SU-DHL-6 (cell line): Measurements from ENCODE around the gene PTPRQ.

Source experiments
- H2AFZ ChIP-seq: fragments of 200-600 bp; sonication (generic); 2 replicates; pipeline ENCODE4 v1.6.1; 2014; ENCODE audit warnings: low read depth, mild to moderate bottlenecking, moderate library complexity, mixed read lengths, antibody characterized with exemption, low read length; ENCODE audit not compliant: severe bottlenecking
- H3F3A ChIP-seq: fragments of 200-600 bp; shearing (Covaris generic); 2 replicates; pipeline ENCODE4 v1.6.0; 2016; ENCODE audit warnings: antibody characterized with exemption, mild to moderate bottlenecking; ENCODE audit not compliant: insufficient read depth
- H3K27ac ChIP-seq: fragments of 200-600 bp; sonication (generic); 2 replicates; pipeline ENCODE4 v1.5.1; 2016; ENCODE audit warnings: low read depth, mild to moderate bottlenecking, low read length, moderate library complexity, mixed read lengths
- H3K27me3 ChIP-seq: fragments of 200-600 bp; sonication (generic), shearing (Covaris generic); 2 replicates; pipeline ENCODE4 v1.6.0; 2014; ENCODE audit warnings: mild to moderate bottlenecking, low read length
- H3K36me3 ChIP-seq: fragments of 200-600 bp; sonication (generic); 2 replicates; pipeline ENCODE4 v1.6.1; 2014; ENCODE audit warnings: mild to moderate bottlenecking, low read length, mixed read lengths
- H3K4me2 ChIP-seq: fragments of 300-600, 200-600 bp; shearing (Covaris generic), sonication (generic); 2 replicates; pipeline ENCODE4 v1.6.0; 2014; ENCODE audit warnings: low read length, low read depth, mild to moderate bottlenecking; ENCODE audit not compliant: poor library complexity, severe bottlenecking
- H3K4me3 ChIP-seq: fragments of 200-600 bp; sonication (generic); 2 replicates; pipeline ENCODE4 v1.5.1; 2014; ENCODE audit warnings: antibody characterized with exemption, low read length, mild to moderate bottlenecking, mixed read lengths; ENCODE audit not compliant: insufficient read depth, poor library complexity, severe bottlenecking
- H3K79me2 ChIP-seq: fragments of 200-600 bp; sonication (generic); 2 replicates; pipeline ENCODE4 v1.6.1; 2014; ENCODE audit warnings: mild to moderate bottlenecking, low read length, moderate library complexity; ENCODE audit not compliant: insufficient read depth
- H3K9ac ChIP-seq: fragments of 200-600 bp; sonication (generic); 2 replicates; pipeline ENCODE4 v1.7.0; 2014; ENCODE audit warnings: mild to moderate bottlenecking, low read length
- H3K9me2 ChIP-seq: fragments of 200-600 bp; sonication (generic); replicated peaks from 2 replicates; pipeline ENCODE4 v1.6.1; 2014; ENCODE audit warnings: low read length; ENCODE audit not compliant: insufficient read depth
- H3K9me3 ChIP-seq: fragments of 200-600 bp; sonication (generic); 2 replicates; pipeline ENCODE4 v1.6.1; 2014; ENCODE audit warnings: low read length, mixed read lengths; ENCODE audit not compliant: insufficient read depth
- H4K20me1 ChIP-seq: fragments of 200-600 bp; sonication (generic); 2 replicates; pipeline ENCODE4 v1.6.1; 2014; ENCODE audit warnings: low read depth, mild to moderate bottlenecking, antibody characterized with exemption, low read length, moderate library complexity, mixed read lengths
- CTCF ChIP-seq: fragments of 200-600 bp; sonication (generic); IDR thresholded peaks from one replicate; pipeline ENCODE4 v1.5.1; 2017; ENCODE audit warnings: antibody characterized with exemption, mild to moderate bottlenecking, low read length, moderate library complexity; ENCODE audit not compliant: insufficient read depth, poor library complexity, severe bottlenecking
- EZH2phosphoT487 ChIP-seq: fragments of 200-600 bp; sonication (generic), shearing (Covaris generic); conservative IDR thresholded peaks from 2 replicates; pipeline ENCODE4 v1.6.1; 2018; ENCODE audit warnings: mild to moderate bottlenecking, antibody characterized with exemption, low read length, moderate library complexity, mixed read lengths

The PTPRQ gene

DNA sequence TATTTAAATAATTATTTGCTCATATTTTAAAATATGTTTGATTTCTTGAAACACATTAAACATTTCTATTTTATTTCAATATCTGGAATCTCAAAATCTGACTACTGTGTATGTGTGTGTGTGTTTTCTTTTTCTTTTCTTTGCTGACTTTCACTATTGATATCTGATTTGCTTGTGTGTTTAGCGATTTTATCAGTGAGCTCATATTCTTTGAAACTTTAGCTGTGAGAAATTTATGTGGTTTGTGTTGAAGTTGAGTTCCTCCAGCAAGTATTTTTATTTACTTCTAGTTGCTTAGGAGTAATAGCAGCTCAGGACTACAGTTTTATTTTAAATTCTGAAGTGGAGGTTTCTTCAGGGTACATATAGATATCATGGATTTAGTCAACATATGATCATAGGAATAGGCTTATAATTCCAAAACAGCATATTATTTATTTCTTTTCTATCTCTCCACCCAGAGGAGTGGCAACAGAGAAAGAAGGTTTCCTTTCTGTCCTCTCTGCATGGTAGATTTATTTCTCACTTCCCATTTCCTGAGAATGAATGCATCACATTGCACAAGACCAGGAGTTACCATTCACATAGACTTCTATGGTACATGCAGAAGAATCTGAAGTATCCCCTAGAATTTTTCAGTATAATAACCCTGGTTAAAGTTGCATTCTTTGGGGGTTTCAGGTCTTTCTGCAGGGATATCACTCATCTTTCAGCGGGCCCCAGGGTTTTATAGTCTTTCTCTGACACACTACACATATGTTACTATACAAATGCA is 60.5 kb downstream of the PTPRQ start:
- Histone ChIP-seq H3K27ac (no peak overlapping the region), H3K9me2 (no peaks in the 10 kb centered on the region), H3K4me2 (no peak overlapping the region), H3F3A (no peaks in the 10 kb centered on the region), H3K9me3 (no peaks in the 10 kb centered on the region), H3K27me3 (no peaks in the 10 kb centered on the region), H3K9ac (no peak overlapping the region), H3K79me2 (no peaks in the 10 kb centered on the region), H4K20me1 (no peaks in the 10 kb centered on the region), H3K4me3 (no peak overlapping the region), H3K36me3 (no peaks in the 10 kb centered on the region), H2AFZ (no peak overlapping the region)
- TF ChIP-seq CTCF (no peak), EZH2phosphoT487 (no peak)

DNA sequence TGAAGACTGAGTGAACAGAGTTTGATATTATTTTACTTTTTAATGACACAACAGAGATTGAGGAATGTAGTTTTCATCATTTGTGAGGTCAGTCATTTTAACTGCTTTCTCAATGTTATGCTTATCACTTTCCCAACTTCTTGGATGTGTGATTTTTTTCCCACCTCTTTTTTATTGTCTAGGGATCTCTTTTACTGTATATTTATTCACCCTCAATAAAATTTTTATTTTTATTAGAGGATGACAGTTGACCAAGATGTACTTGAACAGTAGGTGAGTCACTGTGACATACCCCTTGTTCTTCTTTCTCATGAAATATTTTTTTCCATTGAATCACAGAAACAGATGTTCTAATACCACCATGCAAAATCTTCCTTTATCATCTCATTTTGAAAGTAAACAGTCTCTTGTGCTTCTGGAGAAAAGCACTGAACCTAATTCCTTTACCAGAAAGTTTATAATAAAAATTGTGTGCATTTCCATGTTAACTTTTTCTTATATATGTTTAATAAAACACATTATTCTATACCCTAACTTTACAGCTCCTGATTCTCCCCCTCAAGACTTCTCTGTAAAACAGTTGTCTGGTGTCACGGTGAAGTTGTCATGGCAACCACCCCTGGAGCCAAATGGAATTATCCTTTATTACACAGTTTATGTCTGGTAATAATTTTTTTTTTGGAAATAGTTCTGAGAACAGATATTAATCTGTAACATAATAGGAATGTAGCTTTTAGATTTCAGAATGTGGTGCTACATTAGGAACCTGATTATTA is 65.9 kb downstream of the PTPRQ start:
- no peaks in the 10 kb centered on the region for H4K20me1 ChIP-seq
- no peaks in the 10 kb centered on the region for H3F3A ChIP-seq
- no peak overlapping the region for H3K9ac ChIP-seq
- H3K27ac ChIP-seq: no peak overlapping the region
- no peak overlapping the region for H3K4me2 ChIP-seq
- no peaks in the 10 kb centered on the region for H3K36me3 ChIP-seq
- TF ChIP-seq CTCF (no peak), EZH2phosphoT487 (no peak)
- no peaks in the 10 kb centered on the region for H3K79me2 ChIP-seq
- no peaks in the 10 kb centered on the region for H3K9me2 ChIP-seq
- no peak overlapping the region for H3K4me3 ChIP-seq
- no peaks in the 10 kb centered on the region for H3K9me3 ChIP-seq
- H3K27me3 ChIP-seq: no peaks in the 10 kb centered on the region
- no peak overlapping the region for H2AFZ ChIP-seq

GRCh38 chr12:80512781-80513180 is 68.7 kb downstream of the PTPRQ start:
- Histone ChIP-seq H3K9me3 (no peaks in the 10 kb centered on the region), H4K20me1 (no peaks in the 10 kb centered on the region), H3K79me2 (no peaks in the 10 kb centered on the region), H2AFZ (no peak overlapping the region), H3K36me3 (no peaks in the 10 kb centered on the region), H3K4me3 (no peak overlapping the region), H3K27me3 (no peaks in the 10 kb centered on the region), H3K9ac (no peak overlapping the region), H3K27ac (no peak overlapping the region), H3K4me2 (no peak overlapping the region), H3F3A (no peaks in the 10 kb centered on the region), H3K9me2 (no peaks in the 10 kb centered on the region)
- TF ChIP-seq EZH2phosphoT487 (no peak), CTCF (no peak)
